Breast epithelium (tissue), 3 donors: ENCODE data around the gene NAALAD2.

Source experiments
- CTCF ChIP-seq, 3 donors: fragments of 450-650 bp; IDR thresholded peaks; one replicate each; pipeline ENCODE4 v1.5.1; 2016 to 2017; ENCODE audit warnings: antibody characterized with exemption in 3 of 3, mild to moderate bottlenecking in 3 of 3, moderate library complexity in 3 of 3
- POLR2A ChIP-seq: fragments of 450-650 bp; IDR thresholded peaks from one replicate; pipeline ENCODE4 v1.6.1; 2016; ENCODE audit warnings: antibody characterized with exemption, mild to moderate bottlenecking, moderate library complexity

GRCh38 chr11:90120191-90120590 is 14.3 kb upstream of the NAALAD2 start:
- TF ChIP-seq POLR2A (no peak), CTCF (IDR thresholded peaks at IDR 0.05) (no peak)
